ENCODE results near the gene LTBP1.
A peak's percentile ranks its signal among the peaks of the same experiment; 100 is the strongest.

The LTBP1 gene

DNA sequence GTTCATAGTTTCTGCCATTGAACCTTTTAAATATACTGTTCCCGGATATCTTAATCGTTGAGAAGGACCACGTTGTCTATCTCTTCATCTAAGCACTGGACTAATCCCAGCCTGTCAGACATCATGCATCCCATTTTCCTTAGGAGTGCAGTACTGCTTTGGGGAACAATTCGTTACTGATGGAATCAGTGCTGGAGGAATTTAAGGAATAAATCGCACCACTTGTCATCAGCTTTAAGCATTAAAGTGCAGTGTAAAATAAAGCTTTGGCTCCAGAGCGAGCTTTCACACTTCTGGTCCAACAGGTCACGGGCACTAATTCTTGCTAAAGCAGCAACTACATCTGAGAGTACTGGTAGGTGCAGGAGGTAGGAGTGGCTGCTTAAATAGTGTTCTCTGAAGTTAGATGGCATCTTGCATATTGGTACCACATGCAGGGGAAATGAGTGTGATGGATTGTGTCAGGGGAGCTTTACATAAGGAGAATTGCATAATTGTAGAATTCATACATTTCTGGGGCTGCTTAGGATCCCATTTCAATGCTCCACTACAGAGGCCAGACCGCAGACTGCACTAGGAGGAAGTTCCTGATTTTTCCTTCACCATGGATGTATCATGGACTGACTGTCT lies 424.0 kb downstream of the LTBP1 start:
- TF ChIP-seq CEBPB (IDR thresholded peaks at IDR 0.05) (no peak), TAF1 (IDR thresholded peaks at IDR 0.05; ENCODE audit: low read depth) (no peak), CREB1 (IDR thresholded peaks at IDR 0.05; ENCODE audit: low read depth) (no peak), TEAD4 (IDR thresholded peaks at IDR 0.05) (no peak)
- TF ChIP-seq, protein P1, sequence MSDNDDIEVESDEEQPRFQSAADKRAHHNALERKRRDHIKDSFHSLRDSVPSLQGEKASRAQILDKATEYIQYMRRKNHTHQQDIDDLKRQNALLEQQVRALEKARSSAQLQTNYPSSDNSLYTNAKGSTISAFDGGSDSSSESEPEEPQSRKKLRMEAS (IDR thresholded peaks at IDR 0.05): no peak
- TF ChIP-seq, protein P2, sequence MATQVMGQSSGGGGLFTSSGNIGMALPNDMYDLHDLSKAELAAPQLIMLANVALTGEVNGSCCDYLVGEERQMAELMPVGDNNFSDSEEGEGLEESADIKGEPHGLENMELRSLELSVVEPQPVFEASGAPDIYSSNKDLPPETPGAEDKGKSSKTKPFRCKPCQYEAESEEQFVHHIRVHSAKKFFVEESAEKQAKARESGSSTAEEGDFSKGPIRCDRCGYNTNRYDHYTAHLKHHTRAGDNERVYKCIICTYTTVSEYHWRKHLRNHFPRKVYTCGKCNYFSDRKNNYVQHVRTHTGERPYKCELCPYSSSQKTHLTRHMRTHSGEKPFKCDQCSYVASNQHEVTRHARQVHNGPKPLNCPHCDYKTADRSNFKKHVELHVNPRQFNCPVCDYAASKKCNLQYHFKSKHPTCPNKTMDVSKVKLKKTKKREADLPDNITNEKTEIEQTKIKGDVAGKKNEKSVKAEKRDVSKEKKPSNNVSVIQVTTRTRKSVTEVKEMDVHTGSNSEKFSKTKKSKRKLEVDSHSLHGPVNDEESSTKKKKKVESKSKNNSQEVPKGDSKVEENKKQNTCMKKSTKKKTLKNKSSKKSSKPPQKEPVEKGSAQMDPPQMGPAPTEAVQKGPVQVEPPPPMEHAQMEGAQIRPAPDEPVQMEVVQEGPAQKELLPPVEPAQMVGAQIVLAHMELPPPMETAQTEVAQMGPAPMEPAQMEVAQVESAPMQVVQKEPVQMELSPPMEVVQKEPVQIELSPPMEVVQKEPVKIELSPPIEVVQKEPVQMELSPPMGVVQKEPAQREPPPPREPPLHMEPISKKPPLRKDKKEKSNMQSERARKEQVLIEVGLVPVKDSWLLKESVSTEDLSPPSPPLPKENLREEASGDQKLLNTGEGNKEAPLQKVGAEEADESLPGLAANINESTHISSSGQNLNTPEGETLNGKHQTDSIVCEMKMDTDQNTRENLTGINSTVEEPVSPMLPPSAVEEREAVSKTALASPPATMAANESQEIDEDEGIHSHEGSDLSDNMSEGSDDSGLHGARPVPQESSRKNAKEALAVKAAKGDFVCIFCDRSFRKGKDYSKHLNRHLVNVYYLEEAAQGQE (IDR thresholded peaks at IDR 0.05; ENCODE audit: low read depth): no peak

GRCh38 chr2:33371304-33372090 lies 424.7 kb downstream of the LTBP1 start:
- TF ChIP-seq CEBPB (IDR thresholded peaks at IDR 0.05): no peak
- TF ChIP-seq USF1 (IDR thresholded peaks at IDR 0.05): no peak
- TF ChIP-seq TEAD4 (IDR thresholded peaks at IDR 0.05): no peak
- TF ChIP-seq NFIC (IDR thresholded peaks at IDR 0.05): no peak
- TF ChIP-seq CREB1 (IDR thresholded peaks at IDR 0.05; ENCODE audit: low read depth): no peak
- TF ChIP-seq, protein P2 (IDR thresholded peaks at IDR 0.05; ENCODE audit: low read depth): no peak
- no peak for TF ChIP-seq YY1 (IDR thresholded peaks at IDR 0.05; ENCODE audit: low read depth)
- no peak for TF ChIP-seq FOXM1 (IDR thresholded peaks at IDR 0.05; ENCODE audit: borderline replicate concordance, low read depth)
- no peak for TF ChIP-seq TCF12 (IDR thresholded peaks at IDR 0.05; ENCODE audit: low read depth)
- TF ChIP-seq, protein P1 (IDR thresholded peaks at IDR 0.05): no peak
- no peak for TF ChIP-seq ZBTB7A (IDR thresholded peaks at IDR 0.05; ENCODE audit: low read depth)
- no peak for TF ChIP-seq TAF1 (IDR thresholded peaks at IDR 0.05; ENCODE audit: low read depth)
- TF ChIP-seq EGR1 (IDR thresholded peaks at IDR 0.05): no peak
- TF ChIP-seq EP300 (IDR thresholded peaks at IDR 0.05; ENCODE audit: borderline replicate concordance): no peak
- no peak for TF ChIP-seq RAD21 (IDR thresholded peaks at IDR 0.05; ENCODE audit: low read depth)

- TF ChIP-seq EP300 (IDR thresholded peaks at IDR 0.05; ENCODE audit: borderline replicate concordance) (no peak), RAD21 (IDR thresholded peaks at IDR 0.05; ENCODE audit: low read depth) (peak; percentile 77), USF1 (IDR thresholded peaks at IDR 0.05) (no peak), FOXM1 (IDR thresholded peaks at IDR 0.05; ENCODE audit: borderline replicate concordance, low read depth) (no peak)
These were observed 426.3 kb downstream of the LTBP1 start for GRCh38 chr2:33372940-33373553.

GRCh38 chr2:33373986-33374385 lies 427.2 kb downstream of the LTBP1 start:
- TF ChIP-seq CEBPB (IDR thresholded peaks at IDR 0.05): no peak
- TF ChIP-seq TAF1 (IDR thresholded peaks at IDR 0.05; ENCODE audit: low read depth): no peak
- TF ChIP-seq, protein P2 (IDR thresholded peaks at IDR 0.05; ENCODE audit: low read depth): no peak
- TF ChIP-seq ZBTB7A (IDR thresholded peaks at IDR 0.05; ENCODE audit: low read depth): no peak

Measured in Ishikawa (cell line).